Vagina (tissue), 2 donors: Measurements from ENCODE around the gene DPP3.

Source experiments
- CTCF ChIP-seq, 3 experiments: fragments of 450-650 bp in 2 of 3; fragments of 200-600 bp in 1 of 3; sonication (generic) in 1 of 3; IDR thresholded peaks; one replicate each; pipeline ENCODE4 v1.5.1; 2017 to 2019; ENCODE audit warnings: antibody characterized with exemption in 3 of 3, mild to moderate bottlenecking in 2 of 3, moderate library complexity in 2 of 3
- POLR2A ChIP-seq, 2 donors: fragments of 450-650 bp; IDR thresholded peaks; one replicate each; pipeline ENCODE4 v1.6.1; 2017; ENCODE audit warnings: antibody characterized with exemption in 2 of 2, mild to moderate bottlenecking in 2 of 2, moderate library complexity in 2 of 2
- POLR2AphosphoS5 ChIP-seq, 2 donors: sonication (generic); formaldehyde crosslinking; IDR thresholded peaks; one replicate each; pipeline ENCODE4 v1.9.0; 2017; ENCODE audit warnings: antibody characterized with exemption in 2 of 2, mild to moderate bottlenecking in 2 of 2, low read depth in 1 of 2; ENCODE audit not compliant: insufficient read depth in 1 of 2

- TF ChIP-seq POLR2A (IDR thresholded peaks at IDR 0.05) (no peak), POLR2AphosphoS5 (IDR thresholded peaks at IDR 0.05; ENCODE audit: insufficient read depth in 1 of 2, low read depth in 1 of 2) (no peak), CTCF (IDR thresholded peaks at IDR 0.05) (no peak)
These were observed 67.8 kb downstream of the DPP3 start for GRCh38 chr11:66548041-66548440.
